Esophagus muscularis mucosa (tissue), 4 donors: ENCODE results near the gene KCNK16. TPM values are rescaled to one million over a fixed set of nuclear protein-coding genes. Genes with fewer than 3 reads are reported as not detected.

Source experiments
- DNase-seq: peaks from one replicate; pipeline ENCODE4 v3.0.0-alpha.2; 2017; ENCODE audit errors: extremely low spot score
- H3K27ac ChIP-seq, 4 donors: fragments of 200-600 bp; sonication (generic); replicated peaks in 1 of 4; 1 replicate in 3 of 4; 2 replicates in 1 of 4; pipeline ENCODE4 v1.5.1; 2016 to 2019; ENCODE audit warnings: mild to moderate bottlenecking in 1 of 4
- H3K27me3 ChIP-seq, 4 donors: fragments of 200-600 bp; sonication (generic); one replicate each; pipeline versions ENCODE4 v1.5.1 to v1.6.0; 2016 to 2019
- H3K36me3 ChIP-seq, 4 donors: fragments of 200-600 bp; sonication (generic); one replicate each; pipeline ENCODE4 v1.5.1; 2016 to 2019
- H3K4me1 ChIP-seq, 4 donors: fragments of 200-600 bp; sonication (generic); one replicate each; pipeline ENCODE4 v1.5.1; 2016 to 2019
- H3K4me3 ChIP-seq, 4 donors: fragments of 200-600 bp; sonication (generic); 1 replicate in 2 of 4; 2 replicates in 2 of 4; pipeline ENCODE4 v1.5.1; 2016 to 2019; ENCODE audit warnings: mild to moderate bottlenecking in 4 of 4, moderate library complexity in 1 of 4
- H3K9me3 ChIP-seq, 4 donors: fragments of 200-600 bp; sonication (generic); 1 replicate in 3 of 4; 2 replicates in 1 of 4; pipeline ENCODE4 v1.5.1; 2016 to 2019
- CTCF ChIP-seq, 3 experiments: fragments of 200-600 bp in 2 of 3; fragments of 450-650 bp in 1 of 3; sonication (generic) in 2 of 3; IDR thresholded peaks; one replicate each; pipeline ENCODE4 v1.5.1; 2017 to 2019; ENCODE audit warnings: antibody characterized with exemption in 3 of 3, mild to moderate bottlenecking in 2 of 3, moderate library complexity in 1 of 3
- EP300 ChIP-seq: sonication (generic); formaldehyde crosslinking; IDR thresholded peaks from one replicate; pipeline ENCODE4 v1.6.1; 2017; ENCODE audit warnings: antibody characterized with exemption
- POLR2A ChIP-seq: fragments of 450-650 bp; IDR thresholded peaks from one replicate; pipeline ENCODE4 v1.6.1; 2017; ENCODE audit warnings: antibody characterized with exemption, moderate library complexity, mild to moderate bottlenecking, low read depth
- POLR2AphosphoS5 ChIP-seq, 2 donors: sonication (generic); formaldehyde crosslinking; IDR thresholded peaks; one replicate each; pipeline ENCODE4 v1.6.1; 2017; ENCODE audit warnings: antibody characterized with exemption in 2 of 2
- WGBS: methylation state at CpG from one replicate; pipeline ENCODE4 v1.1.5; 2018; 5-methylcytosine and 5-hydroxymethylcytosine counted together
- intact Hi-C: fragments of 100-400 bp; cut with DNase I; formaldehyde crosslinking; loops from one replicate; pipeline ENCODE4 v1.15.1; 2023
- total RNA-seq, 4 donors: library from RNA; depleted of rRNA; stranded (reverse); fragments of >200 nt; gene quantifications; one replicate each; pipeline versions ENCODE4 v1.1.0 to v1.2.1, GENCODE V29; 2016

The KCNK16 gene
- total RNA-seq, 4 donors from 2014 or later, result not detected

- DNase-seq, result no peak
- 32% methylated on average over 20 of the region's 45 CpGs for WGBS
- Histone ChIP-seq H3K4me1 (peaks cover 11 to 21% (median 18%) of the 10 kb centered on the region in 4 donors), H3K36me3 (no peaks in the 10 kb centered on the region), H3K27ac (no peak overlapping the region), H3K9me3 (peaks cover 0 to 4% (median 0%) of the 10 kb centered on the region in 4 donors), H3K27me3 (peaks cover 0 to 67% (median 21%) of the 10 kb centered on the region in 4 donors), H3K4me3 (peak overlapping the region; percentile 36 to 43 (median 39))
- intact Hi-C loops, result no loop called here
- TF ChIP-seq POLR2A (no peak), EP300 (no peak), POLR2AphosphoS5 (IDR thresholded peaks at IDR 0.05) (no peak), CTCF (IDR thresholded peaks at IDR 0.05) (no peak)
These were observed 9.5 kb downstream of the KCNK16 start for GRCh38 chr6:39312912-39313525.

- no peak for DNase-seq
- no peaks in the 10 kb centered on the region for H3K9me3 ChIP-seq
- H3K36me3 ChIP-seq, result no peaks in the 10 kb centered on the region
- TF ChIP-seq POLR2A, result no peak
- no peak for TF ChIP-seq POLR2AphosphoS5 (IDR thresholded peaks at IDR 0.05)
- no peak for TF ChIP-seq EP300
- TF ChIP-seq CTCF (IDR thresholded peaks at IDR 0.05), result no peak
- no peak overlapping the region for H3K27ac ChIP-seq
- peaks cover 0 to 59% (median 21%) of the 10 kb centered on the region in 4 donors for H3K27me3 ChIP-seq
- 47% methylated on average over 2 of the region's 4 CpGs for WGBS
- peaks cover 11 to 21% (median 18%) of the 10 kb centered on the region in 4 donors for H3K4me1 ChIP-seq
- H3K4me3 ChIP-seq, result no peak overlapping the region
- intact Hi-C loops, result no loop called here
These were observed 12.0 kb downstream of the KCNK16 start for GRCh38 chr6:39310542-39310941.

GRCh38 chr6:39309942-39310531 lies 12.5 kb downstream of the KCNK16 start:
- Histone ChIP-seq H3K4me1 (peaks cover 11 to 21% (median 18%) of the 10 kb centered on the region in 4 donors), H3K27ac (no peak overlapping the region), H3K4me3 (no peak overlapping the region), H3K9me3 (no peaks in the 10 kb centered on the region), H3K27me3 (peaks cover 0 to 54% (median 21%) of the 10 kb centered on the region in 4 donors), H3K36me3 (no peaks in the 10 kb centered on the region)
- 48% methylated on average over 7 of the region's 7 CpGs for WGBS
- no peak for DNase-seq
- intact Hi-C loops, result loop anchor here (5.0 kb wide), 2 partner anchors 338 to 438 kb away; no protein-coding TSS in a partner anchor
- TF ChIP-seq POLR2AphosphoS5 (IDR thresholded peaks at IDR 0.05) (no peak), CTCF (IDR thresholded peaks at IDR 0.05) (peak; percentile 73 to 88 (median 80))

- no peak for DNase-seq
- TF ChIP-seq EP300 (no peak), POLR2AphosphoS5 (IDR thresholded peaks at IDR 0.05) (no peak), POLR2A (no peak), CTCF (IDR thresholded peaks at IDR 0.05) (no peak)
- Histone ChIP-seq H3K9me3 (no peaks in the 10 kb centered on the region), H3K27me3 (peaks cover 0 to 32% (median 0%) of the 10 kb centered on the region in 4 donors), H3K36me3 (no peaks in the 10 kb centered on the region), H3K27ac (no peak overlapping the region), H3K4me3 (no peak overlapping the region), H3K4me1 (peaks cover 2 to 9% (median 4%) of the 10 kb centered on the region in 4 donors)
- intact Hi-C loops, result loop anchor here (5.0 kb wide), 2 partner anchors 335 to 435 kb away; no protein-coding TSS in a partner anchor
- 89% methylated on average over 3 of the region's 3 CpGs for WGBS
These were observed 15.0 kb downstream of the KCNK16 start for GRCh38 chr6:39307462-39307861.
